H4 (cell line): ENCODE results near the gene TWNK. TPM values are rescaled to one million over a fixed set of nuclear protein-coding genes. Genes with fewer than 3 reads are reported as not detected.

Experiments
- DNase-seq: peaks from one replicate; pipeline ENCODE4 v3.0.0-alpha.2; 2015; ENCODE audit warnings: low spot score
- total RNA-seq: library from RNA; depleted of rRNA; stranded (reverse); fragments of >200 nt; shearing (Covaris generic); gene quantifications from 2 replicates; pipeline ENCODE4 v1.2.3, GENCODE V29; 2014

Gene TWNK
- total RNA-seq, 1 experiment from 2014 or later = 8.0 TPM

- no peak for DNase-seq
Measured at GRCh38 chr10:101011517-101012423, 24.4 kb downstream of the TWNK start.

- DNase-seq = peak; percentile 94
Measured at GRCh38 chr10:101012525-101013364, 25.4 kb downstream of the TWNK start.

- DNase-seq = no peak
Measured at GRCh38 chr10:101013365-101013825, 26.1 kb downstream of the TWNK start.

GRCh38 chr10:101014230-101014884 lies 27.0 kb downstream of the TWNK start:
- DNase-seq = no peak

- DNase-seq = peak; percentile 63
Measured at GRCh38 chr10:101014966-101015581, 27.7 kb downstream of the TWNK start.

- no peak for DNase-seq
Measured at GRCh38 chr10:101015582-101015973, 28.2 kb downstream of the TWNK start.

GRCh38 chr10:101016814-101017213 lies 29.5 kb downstream of the TWNK start:
- DNase-seq = no peak

GRCh38 chr10:101018118-101018599 lies 30.8 kb downstream of the TWNK start:
- no peak for DNase-seq

GRCh38 chr10:101018600-101019439 lies 31.5 kb downstream of the TWNK start:
- peak; percentile 75 for DNase-seq

GRCh38 chr10:101019440-101019703 lies 32.0 kb downstream of the TWNK start:
- DNase-seq = no peak

GRCh38 chr10:101020427-101021075 lies 33.2 kb downstream of the TWNK start:
- no peak for DNase-seq

GRCh38 chr10:101021239-101021638 lies 33.9 kb downstream of the TWNK start:
- DNase-seq = no peak

- no peak for DNase-seq
Measured at GRCh38 chr10:101021692-101022251, 34.4 kb downstream of the TWNK start.

GRCh38 chr10:101022967-101023705 lies 35.8 kb downstream of the TWNK start:
- DNase-seq = no peak

- DNase-seq = no peak
Measured at GRCh38 chr10:101027106-101027720, 39.9 kb downstream of the TWNK start.

GRCh38 chr10:101028446-101029337 lies 41.3 kb downstream of the TWNK start:
- no peak for DNase-seq

- DNase-seq = no peak
Measured at GRCh38 chr10:101029520-101030295, 42.4 kb downstream of the TWNK start.
